Measurements from ENCODE around the gene SMIM21. TPM values are rescaled to one million over a fixed set of nuclear protein-coding genes. Genes with fewer than 3 reads are reported as not detected.

The SMIM21 gene
- polyA plus RNA-seq, 1 donor (not counting 4 experiments of a cell fraction or from before 2014, with no cell fraction given), result not detected

DNA sequence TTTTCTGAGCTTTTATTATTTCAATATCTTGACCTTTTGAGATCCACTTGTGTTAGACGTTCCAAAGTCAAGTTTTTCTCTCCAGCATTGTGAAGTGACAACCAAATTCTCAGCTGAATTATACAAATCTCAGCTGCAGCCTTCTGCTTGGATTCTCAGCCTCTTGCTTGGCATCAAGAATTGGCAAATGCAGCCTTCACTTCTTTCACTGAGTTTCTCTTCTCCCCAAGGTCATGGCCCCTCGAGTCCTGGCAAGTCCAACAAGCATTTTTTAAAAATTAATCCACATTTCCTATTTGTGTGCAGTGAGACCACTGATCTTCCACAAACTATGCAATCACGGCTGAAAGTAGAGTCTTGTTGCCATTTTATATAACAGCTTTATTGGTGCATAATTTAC is 23.4 kb upstream of the SMIM21 start:
- Histone ChIP-seq H2AFZ (ENCODE audit: control insufficient read depth, low read length) (no peak overlapping the region), H3K4me3 (ENCODE audit: control insufficient read depth in 2 of 3, extremely low read depth in 1 of 3, insufficient read depth in 2 of 3, low read depth in 1 of 3, low read length in 3 of 3) (no peak overlapping the region), H3K36me3 (ENCODE audit: control insufficient read depth in 2 of 2, extremely low read depth in 1 of 2, insufficient read depth in 2 of 2, low read length in 2 of 2) (no peaks in the 10 kb centered on the region), H3K4me2 (ENCODE audit: control insufficient read depth, extremely low read depth, insufficient read depth, low read depth, low read length) (no peak overlapping the region), H3K9me1 (ENCODE audit: control insufficient read depth, extremely low read depth, insufficient read depth, low read length) (no peaks in the 10 kb centered on the region), H3K9me3 (ENCODE audit: control insufficient read depth, low read depth, low read length) (no peaks in the 10 kb centered on the region), H3K27ac (ENCODE audit: control insufficient read depth, insufficient read depth, low read length) (no peak overlapping the region), H3K4me1 (ENCODE audit: control insufficient read depth, extremely low read depth, insufficient read depth, low read length) (peaks cover 2% of the 10 kb centered on the region), H4K20me1 (ENCODE audit: control insufficient read depth, extremely low read depth, insufficient read depth, low read length) (no peaks in the 10 kb centered on the region), H3K79me2 (ENCODE audit: control insufficient read depth, insufficient read depth, low read length) (no peaks in the 10 kb centered on the region), H3K27me3 (ENCODE audit: control insufficient read depth, extremely low read depth, insufficient read depth, low read length) (peaks cover 16% of the 10 kb centered on the region), H3K9ac (ENCODE audit: control insufficient read depth, extremely low read depth, insufficient read depth, low read length) (no peak overlapping the region)
- DNase-seq (ENCODE audit: low read depth, low spot score) (no peak), FAIRE-seq (no peak)
- dilution Hi-C loops (cut with MboI; ENCODE audit: extremely low pct_ligation_motif_present, low sequenced_read_pairs), result no loop called here
- TF ChIP-seq, protein P1, sequence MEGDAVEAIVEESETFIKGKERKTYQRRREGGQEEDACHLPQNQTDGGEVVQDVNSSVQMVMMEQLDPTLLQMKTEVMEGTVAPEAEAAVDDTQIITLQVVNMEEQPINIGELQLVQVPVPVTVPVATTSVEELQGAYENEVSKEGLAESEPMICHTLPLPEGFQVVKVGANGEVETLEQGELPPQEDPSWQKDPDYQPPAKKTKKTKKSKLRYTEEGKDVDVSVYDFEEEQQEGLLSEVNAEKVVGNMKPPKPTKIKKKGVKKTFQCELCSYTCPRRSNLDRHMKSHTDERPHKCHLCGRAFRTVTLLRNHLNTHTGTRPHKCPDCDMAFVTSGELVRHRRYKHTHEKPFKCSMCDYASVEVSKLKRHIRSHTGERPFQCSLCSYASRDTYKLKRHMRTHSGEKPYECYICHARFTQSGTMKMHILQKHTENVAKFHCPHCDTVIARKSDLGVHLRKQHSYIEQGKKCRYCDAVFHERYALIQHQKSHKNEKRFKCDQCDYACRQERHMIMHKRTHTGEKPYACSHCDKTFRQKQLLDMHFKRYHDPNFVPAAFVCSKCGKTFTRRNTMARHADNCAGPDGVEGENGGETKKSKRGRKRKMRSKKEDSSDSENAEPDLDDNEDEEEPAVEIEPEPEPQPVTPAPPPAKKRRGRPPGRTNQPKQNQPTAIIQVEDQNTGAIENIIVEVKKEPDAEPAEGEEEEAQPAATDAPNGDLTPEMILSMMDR (optimal IDR thresholded peaks at IDR 0.05 in 1 of 3, IDR thresholded peaks at IDR 0.05 in 1 of 3, conservative IDR thresholded peaks at IDR 0.05 in 1 of 3; ENCODE audit: extremely low read depth in 1 of 3, insufficient read depth in 2 of 3, low read length in 3 of 3), result no peak
- TF ChIP-seq EZH2 (IDR thresholded peaks at IDR 0.05; ENCODE audit: low read length), result no peak

DNA sequence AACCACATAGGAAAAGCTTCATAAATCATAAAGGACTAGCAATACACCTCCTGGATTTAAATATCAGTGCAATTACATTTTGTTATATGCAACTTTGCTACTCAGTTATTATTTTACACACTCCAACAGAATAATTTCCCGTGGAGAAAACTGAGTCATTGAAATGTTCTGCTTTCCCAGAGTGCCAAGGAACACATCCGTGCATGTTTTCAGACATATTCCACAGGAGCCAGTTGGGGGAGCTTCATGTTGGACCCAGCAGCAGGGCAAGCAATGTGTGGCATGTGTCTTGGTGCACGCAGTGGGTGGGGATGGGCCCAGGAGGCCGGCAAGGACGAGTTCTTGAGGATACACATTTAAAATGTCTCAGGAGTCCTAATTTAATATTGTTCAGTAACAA is 14.4 kb upstream of the SMIM21 start:
- Histone ChIP-seq H4K20me1 (ENCODE audit: control insufficient read depth, extremely low read depth, insufficient read depth, low read length) (no peaks in the 10 kb centered on the region), H3K4me3 (ENCODE audit: control insufficient read depth in 2 of 3, extremely low read depth in 1 of 3, insufficient read depth in 2 of 3, low read depth in 1 of 3, low read length in 3 of 3) (no peak overlapping the region), H3K4me1 (ENCODE audit: control insufficient read depth, extremely low read depth, insufficient read depth, low read length) (no peaks in the 10 kb centered on the region), H3K27ac (ENCODE audit: control insufficient read depth, insufficient read depth, low read length) (no peak overlapping the region), H3K27me3 (ENCODE audit: control insufficient read depth, extremely low read depth, insufficient read depth, low read length) (peaks cover 8% of the 10 kb centered on the region), H3K9me3 (ENCODE audit: control insufficient read depth, low read depth, low read length) (no peaks in the 10 kb centered on the region), H3K9ac (ENCODE audit: control insufficient read depth, extremely low read depth, insufficient read depth, low read length) (no peak overlapping the region), H3K4me2 (ENCODE audit: control insufficient read depth, extremely low read depth, insufficient read depth, low read depth, low read length) (no peak overlapping the region), H2AFZ (ENCODE audit: control insufficient read depth, low read length) (no peak overlapping the region), H3K9me1 (ENCODE audit: control insufficient read depth, extremely low read depth, insufficient read depth, low read length) (no peaks in the 10 kb centered on the region), H3K79me2 (ENCODE audit: control insufficient read depth, insufficient read depth, low read length) (no peaks in the 10 kb centered on the region), H3K36me3 (ENCODE audit: control insufficient read depth in 2 of 2, extremely low read depth in 1 of 2, insufficient read depth in 2 of 2, low read length in 2 of 2) (no peaks in the 10 kb centered on the region)
- TF ChIP-seq EZH2 (IDR thresholded peaks at IDR 0.05; ENCODE audit: low read length), result no peak
- dilution Hi-C loops (cut with MboI; ENCODE audit: extremely low pct_ligation_motif_present, low sequenced_read_pairs), result no loop called here
- no peak for FAIRE-seq
- DNase-seq (ENCODE audit: low read depth, low spot score), result no peak

DNA sequence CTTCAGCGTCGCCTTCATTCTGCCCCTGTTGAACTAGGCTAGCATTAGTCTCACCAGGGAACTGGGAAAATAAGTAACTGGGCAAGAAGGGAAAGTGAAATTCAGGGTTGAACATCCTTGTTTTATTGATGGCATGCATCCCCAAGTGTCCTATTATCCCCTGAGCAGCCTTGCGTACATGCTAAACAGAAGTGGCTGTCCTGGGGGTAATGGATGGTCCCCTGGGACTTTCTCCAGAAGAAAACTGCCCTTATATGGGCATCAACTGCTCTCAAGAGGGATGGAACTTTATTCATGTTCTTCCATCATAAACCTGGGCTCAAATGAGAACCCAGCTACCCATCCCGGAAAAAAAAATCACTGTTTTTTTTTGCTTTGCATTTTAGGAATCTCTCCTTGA is 11.8 kb upstream of the SMIM21 start:
- Histone ChIP-seq H3K27ac (ENCODE audit: control insufficient read depth, insufficient read depth, low read length) (no peak overlapping the region), H3K36me3 (ENCODE audit: control insufficient read depth in 2 of 2, extremely low read depth in 1 of 2, insufficient read depth in 2 of 2, low read length in 2 of 2) (no peaks in the 10 kb centered on the region), H3K4me1 (ENCODE audit: control insufficient read depth, extremely low read depth, insufficient read depth, low read length) (no peaks in the 10 kb centered on the region), H3K4me3 (ENCODE audit: control insufficient read depth in 2 of 3, extremely low read depth in 1 of 3, insufficient read depth in 2 of 3, low read depth in 1 of 3, low read length in 3 of 3) (no peak overlapping the region), H3K4me2 (ENCODE audit: control insufficient read depth, extremely low read depth, insufficient read depth, low read depth, low read length) (no peak overlapping the region), H3K27me3 (ENCODE audit: control insufficient read depth, extremely low read depth, insufficient read depth, low read length) (peaks cover 8% of the 10 kb centered on the region), H3K9me3 (ENCODE audit: control insufficient read depth, low read depth, low read length) (no peaks in the 10 kb centered on the region), H4K20me1 (ENCODE audit: control insufficient read depth, extremely low read depth, insufficient read depth, low read length) (no peaks in the 10 kb centered on the region), H3K9me1 (ENCODE audit: control insufficient read depth, extremely low read depth, insufficient read depth, low read length) (no peaks in the 10 kb centered on the region), H3K79me2 (ENCODE audit: control insufficient read depth, insufficient read depth, low read length) (no peaks in the 10 kb centered on the region), H3K9ac (ENCODE audit: control insufficient read depth, extremely low read depth, insufficient read depth, low read length) (no peak overlapping the region), H2AFZ (ENCODE audit: control insufficient read depth, low read length) (no peak overlapping the region)
- no peak for DNase-seq (ENCODE audit: low read depth, low spot score)
- FAIRE-seq, result no peak
- no peak for TF ChIP-seq EZH2 (IDR thresholded peaks at IDR 0.05; ENCODE audit: low read length)
- TF ChIP-seq, protein P1 (optimal IDR thresholded peaks at IDR 0.05 in 1 of 3, IDR thresholded peaks at IDR 0.05 in 1 of 3, conservative IDR thresholded peaks at IDR 0.05 in 1 of 3; ENCODE audit: extremely low read depth in 1 of 3, insufficient read depth in 2 of 3, low read length in 3 of 3), result no peak
- dilution Hi-C loops (cut with MboI; ENCODE audit: extremely low pct_ligation_motif_present, low sequenced_read_pairs), result no loop called here
